HPDE6-E6E7 (cell line): ENCODE data around the gene SLC46A2.

Experiments used
- DNase-seq: peaks from one replicate; pipeline ENCODE4 v3.0.0; 2011; ENCODE audit warnings: missing footprints; ENCODE audit errors: extremely low spot score

Gene SLC46A2, protein sequence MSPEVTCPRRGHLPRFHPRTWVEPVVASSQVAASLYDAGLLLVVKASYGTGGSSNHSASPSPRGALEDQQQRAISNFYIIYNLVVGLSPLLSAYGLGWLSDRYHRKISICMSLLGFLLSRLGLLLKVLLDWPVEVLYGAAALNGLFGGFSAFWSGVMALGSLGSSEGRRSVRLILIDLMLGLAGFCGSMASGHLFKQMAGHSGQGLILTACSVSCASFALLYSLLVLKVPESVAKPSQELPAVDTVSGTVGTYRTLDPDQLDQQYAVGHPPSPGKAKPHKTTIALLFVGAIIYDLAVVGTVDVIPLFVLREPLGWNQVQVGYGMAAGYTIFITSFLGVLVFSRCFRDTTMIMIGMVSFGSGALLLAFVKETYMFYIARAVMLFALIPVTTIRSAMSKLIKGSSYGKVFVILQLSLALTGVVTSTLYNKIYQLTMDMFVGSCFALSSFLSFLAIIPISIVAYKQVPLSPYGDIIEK

GRCh38 chr9:112890106-112891081 lies at the start of gene SLC46A2:
SLC46A2 (minus strand) TSS chr9:112890876; CDS start chr9:112890681, 195 bp downstream.
- no peak for DNase-seq

DNA sequence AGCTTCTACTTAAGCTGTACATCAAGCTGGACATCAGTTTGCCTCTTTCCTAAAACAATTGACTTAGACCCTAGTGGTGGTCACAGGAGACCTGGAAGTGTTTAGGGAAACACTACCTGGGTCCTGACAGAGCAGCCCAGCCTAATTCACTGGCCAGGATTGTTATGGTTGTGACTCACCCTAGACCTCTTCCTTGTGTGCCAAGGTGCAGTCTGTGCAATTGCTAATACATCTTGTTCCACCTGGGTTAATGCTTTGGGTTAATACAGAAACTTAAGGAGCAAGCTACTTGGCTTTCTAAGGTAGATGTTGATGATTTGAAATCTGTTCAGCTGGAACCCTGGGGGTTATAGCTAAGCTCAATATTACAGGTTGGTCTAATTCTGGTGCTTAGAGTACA lies 48.7 kb upstream of the SLC46A2 start:
- DNase-seq: peak; percentile 11

GRCh38 chr9:112933696-112934095 lies 43.0 kb upstream of the SLC46A2 start:
- no peak for DNase-seq

DNA sequence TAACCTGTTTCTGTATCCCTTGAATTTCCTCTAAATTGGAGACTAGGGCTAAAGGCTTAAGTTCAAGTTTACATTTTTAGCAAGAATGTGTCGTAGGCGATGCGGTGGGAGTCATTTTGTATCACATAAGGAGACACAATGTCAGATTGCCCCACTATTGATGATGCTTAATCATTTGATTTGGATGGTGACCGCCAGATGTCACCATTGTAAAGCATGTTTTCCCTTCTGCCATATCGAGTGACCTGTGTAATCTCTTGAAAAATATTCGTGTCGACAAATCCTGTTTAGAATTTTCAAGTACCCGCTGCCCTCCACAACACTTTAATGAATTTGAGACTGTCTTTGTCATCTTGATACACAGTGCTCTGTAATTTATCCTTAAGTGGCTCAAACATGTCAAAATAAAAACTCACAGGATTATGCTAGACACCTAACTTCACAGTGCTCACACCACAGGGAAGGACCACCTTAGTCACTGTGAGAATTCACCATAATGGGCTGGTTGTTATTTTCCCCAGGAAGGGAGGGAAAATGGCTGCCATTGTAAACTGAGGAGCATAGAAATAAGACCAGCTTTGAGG lies 34.5 kb upstream of the SLC46A2 start:
- DNase-seq: peak; percentile 44

DNA sequence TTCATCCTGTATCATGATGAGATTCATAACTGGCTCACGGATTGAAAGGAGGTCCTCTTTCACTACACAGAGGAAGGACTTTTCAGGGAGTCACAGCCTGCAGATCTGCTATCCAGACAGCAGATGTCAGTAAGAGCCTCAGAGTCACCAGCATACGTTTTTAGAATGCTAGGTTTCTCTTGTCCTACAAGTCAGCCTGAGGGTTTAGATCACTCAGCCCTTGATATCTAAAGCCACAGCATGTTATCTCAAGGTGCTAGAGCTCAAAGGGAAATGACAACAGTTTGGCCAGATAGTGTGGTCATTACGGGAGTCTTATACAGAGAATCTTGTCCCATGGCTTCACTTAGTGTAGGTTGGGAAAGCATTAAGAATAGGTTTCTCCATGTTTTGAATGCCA lies 30.9 kb upstream of the SLC46A2 start:
- DNase-seq: peak; percentile 39

DNA sequence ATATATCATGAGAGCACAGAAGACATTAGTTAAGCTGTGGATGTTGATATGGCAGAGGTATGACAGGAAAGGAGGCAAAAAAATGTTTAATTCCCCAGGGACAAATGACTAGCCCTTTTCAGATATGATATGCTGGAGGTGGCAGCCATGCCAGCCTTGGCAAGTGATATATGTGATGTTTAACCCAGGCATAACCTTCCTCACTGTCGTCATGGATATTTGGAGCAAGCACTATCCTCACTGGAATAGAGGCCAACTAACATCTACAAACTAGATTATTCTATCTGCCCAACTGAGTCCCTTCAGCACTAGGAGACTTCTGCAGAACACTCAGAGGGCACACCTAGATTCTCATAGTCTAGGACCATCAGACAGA lies 27.3 kb upstream of the SLC46A2 start:
- no peak for DNase-seq

GRCh38 chr9:112917047-112917986 lies 26.6 kb upstream of the SLC46A2 start:
- peak; percentile 64 for DNase-seq

DNA sequence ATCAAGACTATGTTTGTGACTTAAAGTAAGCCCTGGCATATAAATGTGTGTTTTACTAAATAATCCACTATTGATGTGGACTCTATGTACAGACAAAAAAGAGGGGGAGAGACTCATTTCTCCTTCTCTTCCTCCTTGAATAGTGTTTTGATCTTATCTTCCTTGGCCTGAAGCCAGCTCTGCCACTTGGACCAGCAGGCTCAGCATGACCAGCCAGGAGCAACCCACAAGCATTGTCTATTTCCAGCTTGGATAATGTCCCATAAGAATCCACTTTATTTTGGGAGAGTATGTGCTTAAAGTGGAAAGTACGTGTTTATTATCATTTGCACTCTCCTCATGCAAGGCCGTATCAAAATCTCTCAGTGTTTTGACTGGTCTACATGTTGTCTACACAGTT lies 23.8 kb upstream of the SLC46A2 start:
- DNase-seq: no peak

- no peak for DNase-seq
Observed at GRCh38 chr9:112913326-112913725, 22.6 kb upstream of the SLC46A2 start.

GRCh38 chr9:112912636-112913035 lies 22.0 kb upstream of the SLC46A2 start:
- DNase-seq: no peak

GRCh38 chr9:112911736-112912135 lies 21.1 kb upstream of the SLC46A2 start:
- DNase-seq: no peak

DNA sequence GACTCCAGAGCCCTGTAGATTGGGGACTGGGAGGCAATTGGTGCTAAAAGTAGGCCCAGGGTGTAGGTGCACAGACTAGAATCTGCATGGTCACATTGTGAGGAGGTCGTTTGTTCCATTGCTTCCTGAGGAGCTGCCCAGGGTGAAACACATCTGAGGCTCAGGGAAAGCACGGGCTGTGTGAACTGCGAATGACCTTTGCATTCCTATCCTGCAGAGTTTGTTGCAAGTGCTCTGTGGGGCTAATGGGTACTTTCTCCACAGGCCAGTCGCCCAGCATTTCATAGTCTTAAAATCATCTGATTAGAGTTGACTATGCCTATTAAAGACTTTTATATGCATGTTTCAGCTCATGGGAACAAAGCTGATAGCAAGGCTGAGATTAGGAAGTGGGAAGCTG lies 14.4 kb upstream of the SLC46A2 start:
- DNase-seq: no peak

DNA sequence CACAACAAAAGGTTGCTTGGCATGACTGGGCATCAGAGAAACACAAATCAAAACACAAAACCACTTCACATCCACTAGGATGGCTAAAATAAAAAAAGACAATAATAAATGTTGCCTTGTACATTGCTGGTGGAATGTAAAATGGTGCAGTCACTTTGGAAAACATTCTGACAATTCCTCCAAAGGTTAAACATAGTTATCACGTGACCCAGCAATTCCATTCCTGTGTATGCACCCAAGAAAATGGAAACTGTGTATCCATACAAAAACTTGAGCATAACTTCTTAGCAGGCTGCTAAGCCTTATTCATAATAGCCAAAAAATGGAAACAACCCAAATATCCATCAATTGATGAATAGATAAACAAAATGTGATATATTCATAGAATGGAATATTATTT lies 10.2 kb upstream of the SLC46A2 start:
- DNase-seq: no peak

DNA sequence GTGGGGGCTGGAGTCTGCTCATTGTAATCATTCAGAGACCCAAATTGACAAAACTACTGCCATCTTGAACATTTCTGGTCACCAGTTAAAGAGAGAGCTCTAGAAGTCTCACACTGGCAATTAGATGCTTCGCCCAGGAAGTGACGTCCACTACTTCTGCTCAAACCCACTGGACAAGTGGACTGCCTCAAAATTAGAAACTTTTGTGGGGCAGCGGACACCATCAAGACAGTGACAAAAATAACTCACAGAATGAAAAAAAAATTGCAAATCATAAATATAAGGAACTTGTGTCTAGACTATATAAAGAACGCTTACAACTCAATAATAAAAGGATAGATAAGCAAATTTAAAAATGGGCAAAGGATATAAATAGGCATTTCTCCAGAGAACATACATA lies 9.8 kb upstream of the SLC46A2 start:
- no peak for DNase-seq

GRCh38 chr9:112898872-112899311 lies 8.2 kb upstream of the SLC46A2 start:
- DNase-seq: no peak

DNA sequence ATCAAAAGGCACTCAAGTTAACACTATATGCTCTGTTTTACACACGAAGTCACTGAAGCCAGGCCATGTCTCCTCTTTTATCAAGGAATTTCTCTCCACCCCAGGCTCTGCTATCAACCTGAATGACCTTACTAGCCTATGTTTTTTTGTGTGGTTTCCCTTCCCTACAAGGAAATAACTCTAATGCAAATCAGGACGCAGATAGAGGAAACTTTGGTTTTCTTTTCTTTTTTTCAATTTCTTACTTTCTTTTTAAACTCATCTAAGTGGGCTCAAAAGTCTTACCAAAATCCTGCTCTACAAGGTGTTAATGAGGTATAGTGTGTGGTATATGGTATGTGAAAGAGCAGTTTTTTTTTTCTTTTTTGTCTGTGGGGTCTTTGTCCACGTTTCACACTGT lies 5.5 kb upstream of the SLC46A2 start:
- no peak for DNase-seq

DNA sequence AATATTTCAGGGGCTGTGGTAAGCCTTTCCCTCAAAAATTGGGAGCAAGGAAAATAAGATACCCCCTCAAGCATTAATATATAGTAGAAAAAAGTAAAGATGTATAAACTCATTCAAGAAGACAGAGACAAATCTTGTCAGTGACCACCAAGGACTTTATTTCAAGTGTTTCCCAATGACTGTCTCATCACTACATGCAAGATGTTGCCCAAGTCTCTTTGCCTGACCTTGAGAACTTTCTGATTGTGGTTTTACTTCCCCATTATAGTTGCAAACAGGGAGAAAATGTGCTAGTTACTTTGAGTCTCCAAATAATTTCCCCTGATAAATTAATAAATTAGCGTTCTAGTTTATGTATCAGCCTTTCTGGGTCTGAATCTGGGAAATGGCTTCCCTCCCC lies 4.0 kb upstream of the SLC46A2 start:
- DNase-seq: no peak

DNA sequence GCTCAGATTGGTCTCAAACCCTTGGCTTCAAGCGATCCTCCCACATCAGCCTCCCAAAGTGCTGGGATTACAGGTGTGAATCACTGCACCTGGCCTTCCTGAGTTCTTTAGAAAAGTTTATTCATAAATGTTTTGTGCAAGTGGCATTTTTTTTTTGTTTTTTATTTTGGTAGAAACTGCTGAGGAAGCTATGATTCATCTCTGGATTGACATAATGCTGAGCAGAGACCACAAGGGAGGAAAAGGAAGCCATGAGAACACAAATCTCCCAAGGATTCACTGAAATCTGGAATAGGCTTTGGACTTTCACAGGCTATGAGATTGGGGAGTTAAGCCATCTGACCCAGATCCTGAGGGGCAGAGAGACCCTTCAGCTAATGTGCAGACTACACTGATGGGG lies 3.4 kb upstream of the SLC46A2 start:
- peak; percentile 58 for DNase-seq

GRCh38 chr9:112892981-112893380 lies 2.3 kb upstream of the SLC46A2 start:
- no peak for DNase-seq

DNA sequence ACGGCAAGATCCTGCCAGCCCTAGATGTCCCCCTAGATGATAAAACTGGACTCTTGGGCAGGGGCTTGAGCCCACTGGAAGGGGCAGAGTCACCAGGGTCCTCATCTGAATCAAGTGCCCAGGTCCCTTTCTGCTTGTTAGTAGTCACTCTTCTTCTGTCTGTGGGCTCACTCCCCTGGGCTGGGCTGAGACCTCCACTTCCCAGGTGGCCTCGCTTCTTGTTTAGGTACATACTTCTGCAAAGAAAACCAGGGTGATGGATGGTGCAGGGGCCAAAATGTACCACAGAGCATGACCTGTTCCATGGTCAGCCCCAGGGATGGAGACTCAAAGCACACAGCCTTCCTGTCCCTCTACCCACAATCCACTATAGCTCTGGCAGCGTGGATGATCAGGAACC lies 845 bp upstream of the SLC46A2 start:
- DNase-seq: no peak

DNA sequence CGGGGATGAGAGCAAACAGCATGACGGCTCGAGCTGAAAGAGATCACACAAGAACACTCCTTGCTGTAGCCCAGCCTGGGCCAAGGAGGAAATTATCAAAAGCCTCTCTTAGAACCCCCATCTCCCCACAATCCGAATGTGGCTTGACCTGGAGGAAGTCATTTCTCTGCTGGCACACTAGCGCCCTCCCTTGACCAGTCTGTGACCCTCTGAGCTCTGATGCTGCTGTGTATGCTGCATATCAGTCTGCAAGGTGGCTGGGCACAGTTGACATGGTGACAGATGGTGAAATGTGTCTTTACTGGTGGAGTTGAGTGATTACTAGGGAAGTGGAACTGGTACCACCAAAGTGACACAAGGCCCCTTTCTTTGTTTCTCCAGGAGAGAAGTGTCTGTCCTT lies 3.3 kb downstream of the SLC46A2 start:
- no peak for DNase-seq
